ENCODE data around the gene CEP250.
"Not testable (repeated sequence)": the region's sequence is repeated elsewhere in the genome, so short reads cannot be mapped to it uniquely, and the experiment has no call there.

The CEP250 gene, protein sequence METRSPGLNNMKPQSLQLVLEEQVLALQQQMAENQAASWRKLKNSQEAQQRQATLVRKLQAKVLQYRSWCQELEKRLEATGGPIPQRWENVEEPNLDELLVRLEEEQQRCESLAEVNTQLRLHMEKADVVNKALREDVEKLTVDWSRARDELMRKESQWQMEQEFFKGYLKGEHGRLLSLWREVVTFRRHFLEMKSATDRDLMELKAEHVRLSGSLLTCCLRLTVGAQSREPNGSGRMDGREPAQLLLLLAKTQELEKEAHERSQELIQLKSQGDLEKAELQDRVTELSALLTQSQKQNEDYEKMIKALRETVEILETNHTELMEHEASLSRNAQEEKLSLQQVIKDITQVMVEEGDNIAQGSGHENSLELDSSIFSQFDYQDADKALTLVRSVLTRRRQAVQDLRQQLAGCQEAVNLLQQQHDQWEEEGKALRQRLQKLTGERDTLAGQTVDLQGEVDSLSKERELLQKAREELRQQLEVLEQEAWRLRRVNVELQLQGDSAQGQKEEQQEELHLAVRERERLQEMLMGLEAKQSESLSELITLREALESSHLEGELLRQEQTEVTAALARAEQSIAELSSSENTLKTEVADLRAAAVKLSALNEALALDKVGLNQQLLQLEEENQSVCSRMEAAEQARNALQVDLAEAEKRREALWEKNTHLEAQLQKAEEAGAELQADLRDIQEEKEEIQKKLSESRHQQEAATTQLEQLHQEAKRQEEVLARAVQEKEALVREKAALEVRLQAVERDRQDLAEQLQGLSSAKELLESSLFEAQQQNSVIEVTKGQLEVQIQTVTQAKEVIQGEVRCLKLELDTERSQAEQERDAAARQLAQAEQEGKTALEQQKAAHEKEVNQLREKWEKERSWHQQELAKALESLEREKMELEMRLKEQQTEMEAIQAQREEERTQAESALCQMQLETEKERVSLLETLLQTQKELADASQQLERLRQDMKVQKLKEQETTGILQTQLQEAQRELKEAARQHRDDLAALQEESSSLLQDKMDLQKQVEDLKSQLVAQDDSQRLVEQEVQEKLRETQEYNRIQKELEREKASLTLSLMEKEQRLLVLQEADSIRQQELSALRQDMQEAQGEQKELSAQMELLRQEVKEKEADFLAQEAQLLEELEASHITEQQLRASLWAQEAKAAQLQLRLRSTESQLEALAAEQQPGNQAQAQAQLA (N-terminal part only)

DNA sequence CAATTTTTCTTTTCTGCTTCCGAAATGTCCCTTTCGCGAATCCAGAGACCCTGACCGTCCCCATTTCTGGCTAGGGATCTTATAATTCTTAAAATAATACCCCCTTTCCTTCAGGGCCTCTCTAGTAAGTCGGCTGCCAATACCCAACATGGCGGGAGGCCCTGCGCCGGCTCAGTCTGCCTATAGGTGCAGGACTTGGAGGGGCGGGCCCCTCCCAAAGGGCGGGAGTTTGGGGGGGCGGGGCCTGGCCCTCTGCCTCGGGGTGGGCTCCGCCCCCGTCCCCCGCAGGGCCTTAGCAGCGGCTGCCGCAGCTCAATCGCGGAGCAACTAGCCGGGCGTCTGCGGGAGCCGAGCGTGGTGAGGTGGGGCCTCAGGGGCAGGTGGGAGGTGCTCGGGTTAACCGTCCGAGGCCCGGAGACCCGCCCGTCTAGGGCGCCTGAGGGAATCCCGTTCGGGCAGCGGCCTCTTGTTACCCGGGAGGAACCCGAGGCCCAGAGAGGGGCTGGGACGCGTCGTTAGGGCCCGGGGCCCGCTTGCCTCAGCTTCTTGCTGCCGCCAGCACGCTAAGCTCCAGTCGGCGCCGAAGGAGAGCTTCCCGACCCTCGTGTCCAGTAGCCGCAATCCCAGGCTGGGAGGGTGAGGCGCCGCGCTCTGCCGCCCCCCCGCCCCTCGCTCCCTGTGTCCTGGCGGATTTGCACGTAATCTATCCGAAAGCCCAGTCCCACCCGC is at the start of gene CEP250:
TSS of gene CEP250 (plus strand) at position 718 of the 729 bp plus-strand sequence. CDS start 6,770 bp downstream, outside the sequence.
- peak; percentile 96 for DNase-seq

DNA sequence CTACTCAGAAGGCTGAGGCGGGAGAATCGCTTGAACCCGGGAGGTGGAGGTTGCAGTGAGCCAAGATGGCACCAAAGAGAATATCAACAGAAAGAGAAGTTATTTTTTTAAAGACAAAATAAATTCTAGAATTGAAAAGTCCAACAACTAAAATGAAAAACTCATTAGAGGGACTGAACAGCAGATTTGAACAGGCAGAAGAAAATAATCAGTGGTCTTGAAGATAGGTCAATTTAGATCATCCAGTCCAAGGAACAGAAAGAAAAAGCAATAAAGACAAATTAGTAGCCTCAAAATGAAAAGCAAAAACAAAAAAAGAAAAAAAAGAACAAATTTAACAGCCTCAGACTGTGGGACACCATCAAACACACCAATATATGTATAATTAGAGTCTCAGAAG is 49.6 kb upstream of the CEP250 start:
- DNase-seq, result no peak

DNA sequence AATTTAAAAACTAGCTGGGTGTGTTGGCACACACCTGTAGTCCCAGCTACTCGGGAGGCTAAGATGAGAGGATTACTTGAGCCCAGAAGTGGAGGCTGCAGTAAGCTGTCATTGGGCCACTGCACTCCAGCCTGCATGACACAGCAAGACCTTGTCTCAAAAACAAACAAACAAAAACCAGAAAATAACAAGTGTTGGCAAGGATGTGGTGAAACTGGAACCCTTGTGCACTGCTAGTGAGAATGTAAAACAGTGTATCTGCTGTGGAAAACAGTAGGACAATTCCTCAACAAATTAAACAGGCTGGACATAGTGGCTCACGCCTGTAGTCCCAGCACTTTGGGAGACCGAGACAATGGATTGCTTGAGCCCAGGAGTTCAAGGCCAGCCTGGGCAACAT is 47.1 kb upstream of the CEP250 start:
- DNase-seq, result no peak

DNA sequence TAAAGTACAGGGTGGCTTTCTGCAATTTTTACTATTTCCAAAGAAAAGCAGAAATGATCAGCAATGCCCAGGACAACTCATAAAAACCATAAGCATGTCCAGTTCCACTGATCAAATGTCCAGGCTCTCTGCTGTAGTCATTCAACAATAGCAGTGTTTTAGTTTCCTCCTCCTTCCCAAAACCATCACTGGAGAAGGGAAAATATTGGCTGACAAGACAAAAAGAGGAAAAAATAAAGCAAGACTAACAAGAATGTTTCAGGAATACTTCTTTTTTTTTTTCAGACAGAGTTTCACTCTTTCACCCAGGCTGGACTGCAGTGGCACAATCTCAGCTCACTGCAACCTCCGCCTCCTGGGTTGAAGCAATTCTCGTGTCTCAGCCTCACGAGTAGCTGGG is 45.9 kb upstream of the CEP250 start:
- DNase-seq, result no peak

DNA sequence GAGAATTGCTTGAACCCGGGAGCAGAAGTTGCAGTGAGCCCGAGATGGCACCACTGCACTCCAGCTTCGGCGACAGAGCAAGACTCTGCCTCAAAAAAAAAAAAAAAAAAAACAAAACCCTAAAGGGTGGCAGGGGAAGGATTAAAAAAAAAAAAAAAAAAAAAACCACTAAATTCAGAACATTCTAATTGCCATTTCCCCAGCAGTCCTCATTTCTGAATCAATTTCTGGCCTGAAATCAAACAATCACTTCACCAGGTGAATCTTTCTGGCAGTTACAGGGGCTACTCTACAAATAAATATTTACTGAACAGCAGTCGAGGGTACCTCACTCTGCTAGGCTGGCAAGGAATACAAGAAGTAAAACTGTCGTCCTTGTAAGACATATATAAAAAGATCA is 44.8 kb upstream of the CEP250 start:
- DNase-seq, result no peak

DNA sequence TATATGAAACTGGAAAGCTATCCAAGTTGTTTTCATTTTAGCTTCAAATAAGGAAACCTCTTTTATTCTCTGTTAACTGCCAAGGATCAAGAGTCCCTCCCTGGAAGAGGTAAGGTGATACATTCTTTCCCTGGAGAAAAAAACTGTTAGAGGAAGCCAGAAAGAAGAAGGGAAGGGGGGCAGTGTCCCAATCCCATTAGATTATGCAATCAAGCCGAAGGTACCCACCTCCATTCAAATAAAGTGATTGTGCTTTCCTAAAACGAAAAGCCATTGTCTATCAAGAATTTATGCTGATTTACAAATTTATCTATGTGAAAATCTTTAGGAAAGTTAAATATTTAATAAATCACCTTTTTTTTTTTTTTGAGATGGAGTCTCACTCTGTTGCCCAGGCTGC is 34.1 kb upstream of the CEP250 start:
- DNase-seq, result no peak

DNA sequence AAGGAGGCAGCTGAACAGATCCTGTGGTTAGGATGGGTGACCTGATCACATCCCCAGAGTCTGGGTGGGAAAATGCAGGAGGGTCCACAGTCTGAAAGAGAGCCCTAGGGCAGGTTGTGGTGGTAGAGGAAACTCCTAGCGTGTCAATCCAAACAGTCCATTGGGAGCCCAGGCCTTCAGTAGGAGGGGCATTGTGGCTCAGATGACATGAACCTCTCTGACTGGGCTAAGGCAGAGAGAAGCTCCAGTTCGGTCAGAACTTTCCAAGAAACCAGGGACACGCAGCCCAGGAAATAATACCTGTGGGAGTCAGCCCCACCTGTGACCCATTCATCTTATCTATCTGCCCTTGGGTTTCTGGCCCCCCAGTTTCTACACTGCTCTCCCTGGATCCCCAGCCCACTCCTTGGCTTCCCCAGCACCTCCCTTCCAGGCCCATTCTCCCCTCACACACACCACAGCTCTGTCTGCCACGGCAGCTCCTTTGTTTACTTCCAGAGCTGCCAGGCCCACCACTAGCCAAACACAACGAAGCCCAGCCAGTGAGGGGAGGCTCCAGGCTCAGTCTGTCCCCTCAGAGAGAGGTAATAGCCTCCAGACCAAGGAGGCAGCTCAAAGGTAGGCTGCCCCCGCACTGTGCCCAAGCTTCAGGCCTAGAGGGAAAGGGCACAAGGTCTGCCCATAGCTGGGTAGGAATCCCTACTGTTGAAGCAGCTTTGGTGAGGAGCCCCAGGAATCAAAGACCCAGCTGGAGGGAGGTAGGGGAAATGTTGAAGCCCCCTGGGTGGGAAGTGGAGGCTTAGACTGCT is 23.6 kb upstream of the CEP250 start:
- no peak for DNase-seq

DNA sequence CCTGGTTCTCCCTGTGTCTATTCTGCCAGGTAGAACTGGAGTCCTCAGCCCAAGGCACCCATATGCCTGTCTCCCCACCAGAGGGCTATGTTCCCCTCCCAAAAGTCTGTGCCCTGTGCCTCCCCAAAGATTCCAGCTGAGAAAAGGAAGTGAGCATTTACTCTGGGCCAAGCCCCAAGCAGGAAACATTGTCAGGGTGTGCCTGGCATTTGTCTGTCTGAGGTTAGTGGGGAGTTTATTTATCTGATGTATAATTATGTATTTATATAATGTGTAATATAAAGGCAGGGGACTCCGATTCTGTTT is 23.0 kb upstream of the CEP250 start:
- DNase-seq, result no peak

DNA sequence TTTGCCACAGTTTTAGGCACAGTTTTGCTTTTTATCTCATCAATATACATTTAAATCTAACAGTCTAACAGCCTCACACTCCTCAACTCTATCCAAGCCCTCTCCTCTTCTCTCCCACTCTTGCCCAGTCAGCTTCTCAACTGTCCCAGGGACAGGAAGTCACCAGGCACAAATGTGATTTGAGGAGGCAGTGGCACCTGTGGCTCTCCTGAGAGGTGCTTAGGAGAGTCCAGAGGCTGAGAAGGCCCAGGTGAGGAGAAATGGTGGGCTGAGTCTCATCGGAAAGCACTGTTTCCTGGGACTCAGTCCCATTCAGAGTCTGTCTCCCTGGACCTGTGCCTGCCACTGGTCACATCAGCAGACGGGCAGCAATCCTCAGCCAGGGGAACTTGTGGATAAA is 22.1 kb upstream of the CEP250 start:
- DNase-seq, result no peak

DNA sequence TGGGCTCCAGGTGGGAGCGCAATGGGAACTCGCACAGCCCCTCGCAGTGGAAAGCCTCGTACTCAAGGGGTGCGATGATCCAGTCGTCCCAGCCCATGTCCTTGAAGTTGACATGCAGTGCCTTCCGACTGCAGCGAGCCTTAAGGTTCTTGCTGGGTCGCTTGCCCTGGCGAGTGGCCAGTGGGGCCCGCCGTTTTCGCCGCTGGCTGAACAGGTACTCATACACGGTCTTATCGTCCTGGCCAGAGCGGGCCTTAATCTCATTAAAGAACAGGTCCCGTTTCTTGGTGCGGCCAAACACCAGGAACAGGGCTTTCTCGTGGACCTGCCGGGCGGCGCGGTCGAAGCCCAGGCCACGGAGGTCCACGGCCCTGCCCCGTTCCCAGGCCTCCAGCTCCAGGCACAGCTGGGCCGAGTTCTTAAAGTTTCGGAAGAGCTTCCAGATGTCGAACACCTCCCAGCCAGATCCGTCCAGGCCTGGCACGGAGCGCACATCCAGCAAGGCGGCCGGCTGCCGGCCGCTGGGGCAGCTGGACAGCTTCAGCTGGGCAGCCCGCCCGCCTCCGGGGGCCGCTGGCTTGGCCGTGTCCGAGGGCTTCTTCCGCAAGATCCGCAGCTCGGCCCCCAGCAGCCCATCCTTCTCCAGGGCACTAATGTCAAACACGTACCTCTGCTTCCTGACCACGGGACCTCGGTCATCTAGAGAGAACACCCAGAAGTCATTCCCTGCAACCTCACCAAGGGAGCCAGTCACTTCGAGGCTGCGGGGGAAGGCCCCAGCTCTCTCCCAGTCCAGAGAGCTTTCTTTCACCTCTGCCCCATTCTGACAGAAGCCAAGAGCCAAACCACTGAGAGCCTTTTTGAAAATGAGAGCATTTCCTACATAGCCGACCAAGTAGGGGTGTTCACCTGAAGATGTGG is 21.1 kb upstream of the CEP250 start:
- DNase-seq, result no peak

DNA sequence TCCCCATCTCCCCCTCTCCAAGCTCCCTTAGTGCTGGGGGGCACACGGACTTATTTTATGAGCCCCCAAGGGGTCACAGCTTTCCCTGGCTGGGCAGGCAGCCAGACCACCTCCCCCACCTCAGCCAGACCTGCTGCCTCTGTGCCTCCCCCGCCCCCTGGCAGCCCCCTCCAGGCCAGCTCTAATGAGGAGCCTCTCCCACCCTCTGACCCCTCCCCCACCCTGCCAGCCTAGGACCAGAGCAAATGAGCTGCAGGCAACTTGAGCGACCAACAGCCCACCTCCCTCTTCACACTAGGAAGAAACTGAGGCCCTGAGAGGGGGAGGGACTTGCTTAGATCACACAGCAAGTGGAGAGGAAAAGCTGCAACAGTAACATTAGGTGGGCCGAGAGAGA is 19.2 kb upstream of the CEP250 start:
- no peak for DNase-seq

DNA sequence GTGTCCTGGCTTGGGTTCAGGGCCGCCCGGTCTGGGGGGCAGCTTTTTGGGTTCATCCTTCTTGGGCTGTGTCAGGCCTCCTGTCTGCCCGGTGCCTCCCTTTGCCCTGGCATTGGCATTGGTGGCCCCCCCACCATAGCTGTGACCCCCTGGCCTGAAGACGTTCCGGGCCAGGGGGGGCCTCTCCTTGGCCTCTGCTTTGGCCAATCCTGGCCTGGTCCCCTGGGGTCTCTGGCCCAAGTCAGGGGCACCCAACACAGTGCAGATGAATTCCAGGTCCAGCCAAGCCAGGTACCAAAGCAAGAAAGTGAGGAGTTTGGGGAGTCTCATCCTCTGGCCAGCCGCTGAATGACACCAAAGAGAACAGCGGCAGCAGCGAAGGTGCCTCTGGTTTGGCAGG is 17.8 kb upstream of the CEP250 start:
- DNase-seq, result no peak

DNA sequence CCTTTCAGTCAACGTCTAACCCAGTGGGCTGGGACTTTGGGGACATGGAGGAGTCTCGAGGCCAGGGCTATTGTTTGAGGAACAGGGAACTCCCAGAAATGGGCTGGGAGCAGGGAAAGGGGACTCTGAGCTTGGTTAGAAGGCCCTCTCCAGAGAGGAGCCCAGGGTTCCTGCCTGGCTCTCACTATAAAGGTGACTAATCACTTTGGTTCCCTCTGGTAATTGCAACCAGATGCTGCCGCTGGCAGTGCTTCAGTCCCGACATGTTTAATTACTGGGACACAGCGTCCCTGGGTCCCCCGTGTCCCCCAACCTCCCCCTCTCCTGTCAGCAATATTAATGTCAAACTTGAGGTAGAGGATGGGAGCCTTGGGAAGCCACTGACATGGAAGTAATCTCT is 12.4 kb upstream of the CEP250 start:
- DNase-seq, result peak; percentile 37

DNA sequence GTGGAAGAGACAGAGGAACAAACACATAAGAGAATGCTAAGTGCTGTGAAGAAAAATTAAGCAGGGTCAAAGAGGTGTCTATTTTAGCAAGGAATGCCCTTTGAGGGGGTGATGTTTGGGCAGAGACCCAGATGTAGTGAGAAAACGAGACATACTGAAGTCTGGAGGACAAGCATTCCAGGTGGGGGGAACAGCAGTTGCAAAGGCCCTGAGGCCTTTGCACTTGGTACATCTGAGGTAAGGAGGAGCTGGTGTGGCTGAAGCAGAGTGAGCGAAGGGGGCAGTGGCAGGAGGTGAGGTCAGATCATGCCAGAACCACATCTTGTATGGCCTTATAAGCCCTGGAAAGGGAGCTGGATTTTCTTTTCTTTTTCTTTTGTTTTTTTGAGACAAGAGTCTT is 11.2 kb upstream of the CEP250 start:
- DNase-seq, result no peak

DNA sequence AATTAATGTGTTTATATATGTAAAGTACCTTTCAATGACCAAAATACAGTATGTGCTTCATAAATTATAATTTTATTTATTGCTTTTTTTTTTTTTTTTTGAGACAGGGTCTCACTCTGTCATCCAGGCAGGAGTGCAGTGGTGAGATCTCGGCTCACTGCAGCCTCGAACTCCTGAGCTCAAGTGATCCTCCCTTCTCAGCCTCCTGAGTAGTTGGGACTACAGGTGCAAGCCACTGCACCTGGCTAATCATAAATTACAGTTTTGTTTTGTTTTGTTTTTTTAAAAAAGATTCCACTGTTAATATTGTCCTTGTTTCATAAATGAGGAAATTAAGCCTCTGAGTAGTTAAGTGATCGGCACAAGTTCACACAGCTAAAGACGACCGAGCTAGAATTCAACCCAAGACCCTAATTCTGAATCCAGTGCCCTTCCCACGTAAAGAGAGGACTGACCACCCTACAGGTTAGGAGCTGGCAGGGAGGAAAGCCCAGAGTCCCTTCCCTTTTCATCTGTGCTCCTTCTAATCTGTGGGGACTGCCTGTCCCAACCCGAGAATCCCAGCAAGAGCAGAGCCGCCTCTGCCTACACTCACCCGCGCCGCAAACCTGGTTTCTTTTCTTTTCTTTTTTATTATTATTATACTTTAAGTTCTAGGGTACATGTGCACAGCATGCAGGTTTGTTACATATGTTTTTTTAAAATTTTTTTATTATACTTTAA is 8.9 kb upstream of the CEP250 start:
- DNase-seq, result no peak

DNA sequence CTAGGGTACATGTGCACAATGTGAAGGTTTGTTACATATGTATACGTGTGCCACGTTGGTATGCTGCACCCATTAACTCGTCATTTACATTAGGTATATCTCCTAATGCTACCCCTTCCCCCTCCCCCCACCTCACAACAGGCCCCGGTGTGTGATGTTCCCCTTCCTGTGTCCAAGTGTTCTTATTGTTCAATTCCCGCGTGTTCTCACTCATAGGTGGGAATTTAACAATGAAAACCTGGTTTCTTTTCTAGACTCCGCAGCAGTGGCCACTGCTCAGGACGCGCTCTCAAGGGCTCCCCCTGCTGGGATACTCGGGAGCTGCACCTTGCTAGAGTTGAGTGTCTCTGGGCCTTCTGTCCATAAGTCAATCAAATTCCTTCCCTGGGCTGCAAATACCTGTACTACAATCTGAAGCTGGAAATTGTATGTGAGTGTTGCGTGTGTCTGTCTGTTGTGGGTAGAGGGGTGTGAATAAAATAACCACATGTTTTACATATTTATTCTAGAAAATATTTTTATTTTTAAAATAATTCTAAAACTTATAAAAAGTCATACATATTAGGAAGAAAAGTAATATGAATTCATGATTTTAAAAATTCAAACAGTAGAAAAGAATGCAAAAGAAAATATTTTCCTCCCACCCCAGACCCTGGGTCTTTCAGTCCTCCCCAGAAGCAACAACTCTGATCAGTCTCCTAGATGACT is 8.2 kb upstream of the CEP250 start:
- peak; percentile 52 for DNase-seq

DNA sequence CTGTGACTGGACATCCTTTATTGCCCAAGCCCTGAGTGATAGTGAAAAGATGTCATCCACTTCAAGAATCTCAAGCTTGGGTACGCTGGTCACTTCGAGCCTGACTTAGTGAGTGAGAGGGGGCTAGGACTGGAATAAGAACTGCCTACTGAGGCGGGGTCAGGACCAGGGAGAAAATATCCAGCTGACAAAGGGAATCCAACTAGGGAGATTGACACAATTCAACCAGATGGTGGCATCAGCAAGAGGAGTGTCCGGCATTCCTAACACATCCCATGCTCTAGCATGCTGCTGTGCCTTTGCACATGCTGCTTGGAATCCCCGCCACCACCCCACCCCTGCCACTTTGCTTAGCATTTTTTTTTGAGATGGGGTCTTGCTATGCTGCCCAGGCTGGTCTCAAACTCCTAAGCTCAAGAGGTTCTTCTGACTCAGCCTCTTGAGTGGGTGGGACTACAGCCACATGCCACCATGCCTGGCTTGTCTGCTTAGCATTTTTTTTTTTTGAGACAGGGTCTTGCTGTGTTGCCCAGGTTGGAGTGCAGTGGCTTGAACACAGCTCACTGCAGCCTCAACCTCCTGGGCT is 6.5 kb upstream of the CEP250 start:
- DNase-seq, result no peak

DNA sequence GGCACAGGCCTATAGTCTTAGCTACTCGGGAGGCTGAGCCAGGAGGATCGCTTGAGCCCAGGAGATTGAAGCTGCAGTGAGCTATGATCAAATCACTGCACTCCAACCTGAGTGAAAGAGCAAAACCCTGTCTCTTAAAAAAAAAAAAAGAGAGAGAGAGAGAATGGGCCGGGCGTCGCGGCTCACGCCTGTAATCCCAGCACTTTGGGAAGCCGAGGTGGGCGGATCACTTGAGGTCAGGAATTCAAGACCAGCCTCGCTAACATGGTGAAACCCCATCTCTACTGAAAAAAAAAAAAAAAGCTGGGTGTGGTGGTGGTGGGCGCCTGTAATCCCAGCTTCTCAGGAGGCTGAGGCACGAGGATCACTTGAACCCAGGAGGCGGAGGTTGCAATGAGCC is 5.5 kb upstream of the CEP250 start:
- DNase-seq, result not testable (repeated sequence)

DNA sequence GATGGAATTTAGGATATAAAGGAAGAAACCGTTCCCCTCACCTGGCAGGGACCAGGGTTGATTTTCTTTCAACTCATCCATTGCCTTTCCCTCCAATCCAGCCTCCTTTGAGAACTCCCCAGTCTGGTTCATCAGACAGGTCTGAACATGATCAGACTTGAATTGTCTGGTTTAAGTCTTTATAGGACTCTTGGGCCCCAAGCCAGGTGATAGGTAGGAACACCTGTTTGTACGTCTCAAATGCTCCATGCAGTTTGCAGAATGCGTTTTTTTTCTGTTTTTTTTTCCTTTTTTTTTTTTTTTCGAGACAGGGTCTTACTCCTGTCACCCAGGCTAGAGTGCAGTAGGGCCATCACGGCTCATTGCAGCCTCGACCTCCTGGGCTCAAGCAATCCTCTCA is 4.1 kb upstream of the CEP250 start:
- no peak for DNase-seq
